Ramos (cell line): ENCODE measurements around the gene FRS3.
"Not testable (repeated sequence)": the region's sequence is repeated elsewhere in the genome, so short reads cannot be mapped to it uniquely, and the experiment has no call there.

ENCODE experiments used
- in situ Hi-C: fragments of 300-500 bp; cut with MboI; formaldehyde crosslinking; loops from one replicate; pipeline ENCODE4 v1.14.3; 2022; ENCODE audit warnings: low sequenced_read_pairs; ENCODE audit not compliant: unreplicated experiment

The FRS3 gene

GRCh38 chr6:41771058-41771983 lies 8.4 kb downstream of the FRS3 start:
- in situ Hi-C loops: loop anchor here (5.0 kb wide), 1 partner anchor 169 kb away; no protein-coding TSS in a partner anchor

DNA sequence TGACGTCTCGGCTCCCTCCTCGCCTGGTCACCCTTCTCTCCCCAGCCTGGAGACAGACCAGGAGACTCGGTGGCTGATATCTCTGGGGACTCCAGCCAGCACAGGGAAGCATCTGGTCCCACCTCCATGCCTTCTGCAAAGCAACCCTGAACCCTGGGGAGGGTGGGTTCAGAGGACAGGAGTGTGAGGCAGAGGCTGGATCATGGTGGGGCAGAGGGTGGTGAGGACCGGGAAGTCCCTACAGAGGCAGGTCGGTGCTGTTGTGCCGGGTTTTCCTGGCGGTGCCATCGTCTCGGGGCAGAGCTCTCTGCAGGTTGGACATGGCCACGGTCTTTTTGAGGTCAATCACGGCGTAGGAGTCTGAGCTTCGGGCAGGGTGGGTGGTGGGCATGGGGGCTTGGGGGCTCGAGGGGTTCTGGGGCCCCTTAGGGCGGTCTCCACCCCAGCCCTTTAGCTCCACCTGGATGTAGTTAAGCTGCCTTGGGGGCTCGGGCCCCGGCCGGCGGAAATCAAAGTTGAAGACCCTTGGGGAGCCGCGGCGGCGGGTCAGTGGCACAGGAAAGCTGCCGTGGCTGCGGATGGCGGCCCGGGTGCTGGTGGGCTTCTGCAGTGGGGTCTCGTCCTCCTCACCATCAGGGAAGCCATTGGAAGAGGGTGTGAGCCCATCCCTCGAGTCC lies 9.2 kb downstream of the FRS3 start:
- in situ Hi-C loops: loop anchor here (5.0 kb wide), 1 partner anchor 168 kb away; no protein-coding TSS in a partner anchor

GRCh38 chr6:41769376-41769775 lies 10.3 kb downstream of the FRS3 start:
- in situ Hi-C loops: no loop called here

GRCh38 chr6:41768545-41769308 lies 11.0 kb downstream of the FRS3 start:
- in situ Hi-C loops: no loop called here

GRCh38 chr6:41767112-41767833 lies 12.4 kb downstream of the FRS3 start:
- in situ Hi-C loops: no loop called here

GRCh38 chr6:41766043-41766664 lies 13.5 kb downstream of the FRS3 start:
- in situ Hi-C loops: not testable (repeated sequence)

- in situ Hi-C loops: no loop called here
Observed at GRCh38 chr6:41763470-41763869, 16.2 kb downstream of the FRS3 start.

DNA sequence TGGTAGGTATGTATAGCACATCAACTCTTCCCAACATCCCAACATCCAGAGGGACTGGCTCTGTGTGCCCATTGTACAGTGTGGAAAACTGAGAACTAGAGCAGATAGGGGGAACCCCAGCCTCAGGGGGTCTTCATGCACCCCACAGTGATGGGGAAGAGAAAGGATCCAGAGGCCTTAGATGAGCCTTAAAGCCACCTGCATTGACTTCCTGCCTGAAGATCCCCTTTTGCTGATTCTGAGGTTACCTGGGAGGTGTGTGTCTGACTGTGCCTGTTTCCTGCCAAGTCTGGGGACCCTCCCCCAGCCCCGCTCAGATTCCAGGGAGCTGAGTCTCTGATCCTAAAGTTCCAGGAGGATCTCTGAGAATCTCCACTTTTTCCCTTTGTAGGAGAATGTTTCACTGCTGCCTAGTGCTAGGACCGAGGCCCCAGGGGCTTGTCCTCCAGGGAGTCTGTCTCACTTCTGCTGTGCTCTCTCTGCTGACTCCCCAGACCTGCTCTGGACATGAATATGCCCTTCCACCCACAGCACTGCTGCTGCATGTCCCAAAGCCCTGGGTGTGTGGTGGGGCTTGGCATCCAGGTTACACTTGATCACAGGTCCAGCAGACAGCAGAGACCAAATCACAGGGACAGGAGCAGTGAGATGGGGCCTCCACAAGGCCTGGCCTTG lies 19.7 kb downstream of the FRS3 start:
- in situ Hi-C loops: no loop called here

GRCh38 chr6:41759106-41759904 lies 20.4 kb downstream of the FRS3 start:
- in situ Hi-C loops: no loop called here

DNA sequence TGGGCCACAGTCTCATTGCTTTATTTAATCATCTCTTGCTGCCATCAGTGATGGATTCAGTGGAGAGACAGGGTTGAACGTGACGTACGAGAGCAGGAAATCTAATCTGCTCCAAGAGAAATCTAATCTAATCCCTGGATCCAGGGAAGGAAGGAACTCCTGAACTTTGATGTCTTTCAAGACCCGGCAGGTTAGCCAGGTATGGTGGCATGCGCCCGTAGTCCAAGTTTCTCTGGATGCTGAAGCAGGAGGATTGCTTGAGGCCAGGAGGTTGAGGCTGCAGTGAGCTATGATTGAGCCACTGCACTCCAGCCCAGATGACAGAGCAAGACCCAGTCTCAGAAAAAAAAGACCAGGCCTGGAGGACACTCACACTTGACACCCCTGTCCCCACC lies 21.1 kb downstream of the FRS3 start:
- in situ Hi-C loops: no loop called here

- in situ Hi-C loops: no loop called here
Observed at GRCh38 chr6:41757931-41758640, 21.6 kb downstream of the FRS3 start.

- in situ Hi-C loops: no loop called here
Observed at GRCh38 chr6:41757271-41757670, 22.4 kb downstream of the FRS3 start.

DNA sequence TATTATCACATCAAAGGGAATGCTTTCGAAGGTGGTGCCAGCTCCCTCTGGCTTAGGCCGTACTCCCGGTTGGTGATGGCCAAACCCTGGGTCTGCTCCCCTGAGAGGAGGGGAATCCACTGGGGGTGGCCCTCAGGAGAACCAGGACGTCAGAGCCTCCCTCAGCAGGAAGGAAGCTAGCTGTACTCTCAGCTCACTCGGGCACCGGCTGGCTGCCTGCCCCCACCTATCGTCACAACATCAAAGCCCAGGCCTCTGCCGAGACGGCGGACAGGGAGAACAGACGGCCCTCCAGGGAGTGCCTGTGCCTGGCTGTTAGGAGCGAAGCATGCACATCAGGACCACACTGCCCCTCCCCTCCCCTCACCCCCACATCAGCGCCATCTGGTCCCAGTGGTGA lies 23.3 kb downstream of the FRS3 start:
- in situ Hi-C loops: no loop called here

- in situ Hi-C loops: no loop called here
Observed at GRCh38 chr6:41755895-41756294, 23.8 kb downstream of the FRS3 start.

GRCh38 chr6:41750374-41750773 lies 29.3 kb downstream of the FRS3 start:
- in situ Hi-C loops: no loop called here

DNA sequence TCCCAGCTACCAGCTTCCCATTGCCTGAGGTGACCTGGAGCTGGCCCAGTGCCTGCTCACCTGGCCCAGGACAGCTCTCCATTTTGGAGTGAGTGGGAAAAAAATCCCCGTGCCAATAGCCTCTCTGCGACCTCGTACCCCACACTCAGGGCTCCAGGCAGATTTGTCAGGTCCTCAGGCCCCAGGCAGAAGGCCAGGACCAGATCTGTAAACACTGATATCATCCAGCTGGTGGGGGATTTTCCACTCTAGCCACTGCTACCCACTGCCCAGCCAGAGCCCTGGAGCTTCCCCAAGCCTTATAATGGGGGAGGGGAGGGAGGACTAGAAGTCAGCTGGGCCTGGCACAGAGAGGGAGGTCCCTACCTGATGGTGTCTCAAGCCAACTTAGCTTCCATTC lies 31.2 kb downstream of the FRS3 start:
- in situ Hi-C loops: no loop called here

DNA sequence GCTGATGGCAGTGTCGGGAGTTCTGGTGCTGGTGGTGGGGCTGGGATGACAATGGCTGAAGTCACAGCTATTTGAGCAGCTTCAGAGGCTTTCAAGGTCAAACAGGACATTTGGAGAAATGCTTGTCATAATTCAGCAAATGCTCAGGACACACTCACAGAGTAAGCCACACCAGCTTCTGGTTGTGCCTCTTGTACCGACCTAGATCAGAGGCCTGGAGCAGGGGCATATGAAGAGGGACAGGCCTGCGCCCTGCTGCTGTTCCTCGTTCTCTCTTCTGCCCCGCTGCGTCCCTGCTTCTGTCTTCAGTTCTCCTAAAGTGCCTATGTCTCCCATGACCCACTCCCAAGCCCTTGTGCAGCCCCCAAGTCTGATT lies 31.6 kb downstream of the FRS3 start:
- in situ Hi-C loops: no loop called here
